ENCODE data around the gene ZFPM1.

Gene ZFPM1

DNA sequence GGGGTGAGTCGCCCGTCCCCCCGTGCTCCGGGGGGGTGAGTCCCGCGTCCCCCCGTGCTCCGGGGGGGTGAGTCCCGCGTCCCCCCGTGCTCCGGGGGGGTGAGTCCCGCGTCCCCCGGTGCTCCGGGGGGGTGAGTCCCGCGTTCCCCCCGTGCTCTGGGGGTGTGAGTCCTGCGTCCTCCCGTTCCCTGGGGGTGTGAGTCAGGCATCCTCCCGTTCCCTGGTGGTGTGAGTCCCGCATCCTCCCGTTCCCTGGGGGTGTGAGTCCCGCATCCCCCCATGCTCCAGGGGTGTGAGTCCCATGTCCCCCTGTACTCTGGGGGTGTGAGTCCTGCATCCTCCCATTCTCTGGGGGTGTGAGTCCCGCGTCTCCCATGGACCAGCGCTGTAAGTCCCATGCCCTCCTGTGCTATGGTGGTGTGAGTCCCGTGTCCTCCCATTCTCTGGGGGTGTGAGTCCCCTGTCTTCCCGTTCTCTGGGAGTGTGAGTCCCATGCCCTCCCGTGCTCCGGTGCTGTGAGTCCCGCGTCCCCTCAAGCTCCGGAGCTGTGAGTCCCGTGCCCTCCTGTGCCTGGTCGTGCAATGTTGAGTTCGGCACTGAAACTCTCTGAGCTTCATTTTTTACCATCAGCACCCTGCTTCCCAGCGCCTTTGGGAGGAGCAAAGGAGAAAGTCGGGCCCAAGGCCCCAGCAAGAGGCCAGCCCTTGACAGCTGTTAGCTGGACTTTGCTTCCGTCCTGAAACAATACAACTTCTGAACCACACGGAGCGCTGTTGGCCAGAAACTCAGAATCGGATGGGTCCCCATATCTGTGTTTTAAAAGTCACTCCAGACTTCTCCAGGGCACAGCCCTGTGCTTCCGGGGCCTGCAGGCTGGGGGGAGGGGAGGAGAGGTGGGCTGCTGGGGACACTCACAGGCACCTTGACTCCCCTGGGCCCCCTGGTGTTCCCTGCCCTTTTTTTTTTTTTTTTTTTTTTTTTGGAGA lies 105.7 kb downstream of the ZFPM1 start:
- peaks cover 6% of the 10 kb centered on the region for H3K9me3 Mint-ChIP-seq
- peaks cover 47% of the 10 kb centered on the region for H3K27me3 Mint-ChIP-seq
- H3K27ac Mint-ChIP-seq = no peak overlapping the region
- CTCF ChIA-PET = interaction anchor here (1.0 to 6.5 kb wide), 2 partner anchors 120 to 121 kb away, joined by 3 to 33 read pairs; no protein-coding TSS in a partner anchor
- no peaks in the 10 kb centered on the region for H3K36me3 Mint-ChIP-seq
- H3K4me3 Mint-ChIP-seq = no peak overlapping the region
- peak; percentile 35 for DNase-seq
- H3K4me1 Mint-ChIP-seq = peaks cover 6% of the 10 kb centered on the region

DNA sequence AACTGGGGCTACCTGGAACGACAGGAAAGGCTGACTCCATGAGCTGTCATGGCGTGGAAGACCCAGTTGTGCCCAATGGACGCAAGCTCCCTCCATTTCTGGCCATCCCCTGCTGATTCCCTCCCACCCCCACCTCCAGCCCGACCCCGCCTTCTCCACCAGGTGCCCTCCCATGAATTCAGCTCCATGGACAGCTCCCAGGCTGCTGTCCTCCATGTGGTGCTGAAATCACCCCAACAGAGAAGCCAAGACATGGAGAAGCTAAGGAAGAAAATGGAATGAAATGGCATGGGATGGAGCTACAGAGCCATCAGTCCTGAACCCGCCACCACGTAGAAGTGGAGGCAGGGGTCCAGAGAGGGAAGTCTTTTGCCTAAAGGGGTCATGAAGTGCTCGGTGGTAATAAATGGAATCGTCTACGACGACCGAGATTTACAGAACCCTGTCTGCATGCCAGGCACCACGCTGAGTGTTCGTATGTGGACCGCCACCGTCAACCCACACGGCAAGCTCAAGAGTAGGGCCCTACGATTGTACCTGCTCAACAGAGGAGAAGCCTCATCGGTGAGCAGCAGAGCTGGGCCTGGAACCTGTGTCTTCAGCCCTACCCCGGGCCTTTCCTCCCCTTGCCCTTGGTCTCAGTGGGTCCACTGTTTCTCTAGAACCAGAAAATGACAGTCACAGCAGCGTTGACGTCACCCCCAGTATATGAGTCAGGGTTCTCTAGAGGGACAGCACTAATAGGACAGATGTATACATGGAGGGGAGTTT lies 107.8 kb downstream of the ZFPM1 start:
- H3K9me3 Mint-ChIP-seq = peaks cover 6% of the 10 kb centered on the region
- no peaks in the 10 kb centered on the region for H3K36me3 Mint-ChIP-seq
- peaks cover 30% of the 10 kb centered on the region for H3K27me3 Mint-ChIP-seq
- no peak overlapping the region for H3K27ac Mint-ChIP-seq
- no peak overlapping the region for H3K4me3 Mint-ChIP-seq
- DNase-seq = no peak
- CTCF ChIA-PET = interaction anchor here (0.9 to 6.5 kb wide), 10 partner anchors 8 to 123 kb away, joined by 3 to 33 read pairs (median 5); partner anchors contain the start of gene ZC3H18
- peaks cover 8% of the 10 kb centered on the region for H3K4me1 Mint-ChIP-seq

DNA sequence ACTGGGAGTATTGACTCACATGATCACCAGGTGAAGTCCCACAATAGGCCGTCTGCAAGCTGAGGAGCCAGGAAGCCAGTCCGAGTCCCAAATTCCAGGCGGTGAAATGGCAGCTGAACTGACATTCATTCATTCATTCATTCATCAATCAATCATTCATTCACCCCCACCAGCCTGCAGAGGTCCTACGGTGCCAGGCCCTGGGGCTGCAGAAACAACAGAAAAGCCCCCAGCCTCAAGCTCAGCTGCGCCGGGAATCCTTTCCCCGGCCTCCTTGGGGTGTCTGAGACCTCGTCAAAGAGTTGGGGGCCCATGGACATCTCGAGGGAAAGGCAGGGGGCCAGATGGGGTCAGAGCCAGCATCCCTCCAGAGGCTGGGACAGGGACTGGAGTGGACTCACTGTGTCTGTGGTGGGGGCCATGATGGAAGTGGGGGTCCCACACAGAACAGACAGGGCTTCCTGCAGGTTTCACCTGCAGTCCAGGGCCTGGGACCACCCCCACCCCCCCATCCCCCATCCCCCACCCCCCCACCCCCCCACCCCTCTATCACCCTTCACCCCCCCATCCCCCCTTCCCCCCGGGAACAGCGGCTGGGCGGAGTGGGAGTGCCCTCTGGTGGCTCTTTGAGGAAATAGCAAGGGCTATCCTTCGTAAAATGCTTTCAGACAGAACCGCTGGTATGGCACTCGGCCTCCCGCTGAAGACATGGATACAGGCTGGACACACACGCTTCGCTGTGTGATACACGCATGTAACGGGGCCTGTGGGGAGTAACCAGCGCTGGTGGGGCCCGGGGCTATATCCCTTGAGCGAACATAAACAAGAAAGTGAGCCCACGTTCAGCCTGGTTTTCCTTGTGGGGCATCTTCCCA lies 108.6 kb downstream of the ZFPM1 start:
- Mint-ChIP-seq H3K27ac (no peak overlapping the region), H3K9me3 (no peaks in the 10 kb centered on the region), H3K4me1 (peaks cover 12% of the 10 kb centered on the region), H3K27me3 (peaks cover 23% of the 10 kb centered on the region), H3K4me3 (no peak overlapping the region), H3K36me3 (no peaks in the 10 kb centered on the region)
- DNase-seq = peak; percentile 59
- CTCF ChIA-PET = interaction anchor here (0.7 to 6.5 kb wide), 13 partner anchors 9 to 124 kb away, joined by 3 to 33 read pairs (median 5); partner anchors contain the start of gene ZC3H18

DNA sequence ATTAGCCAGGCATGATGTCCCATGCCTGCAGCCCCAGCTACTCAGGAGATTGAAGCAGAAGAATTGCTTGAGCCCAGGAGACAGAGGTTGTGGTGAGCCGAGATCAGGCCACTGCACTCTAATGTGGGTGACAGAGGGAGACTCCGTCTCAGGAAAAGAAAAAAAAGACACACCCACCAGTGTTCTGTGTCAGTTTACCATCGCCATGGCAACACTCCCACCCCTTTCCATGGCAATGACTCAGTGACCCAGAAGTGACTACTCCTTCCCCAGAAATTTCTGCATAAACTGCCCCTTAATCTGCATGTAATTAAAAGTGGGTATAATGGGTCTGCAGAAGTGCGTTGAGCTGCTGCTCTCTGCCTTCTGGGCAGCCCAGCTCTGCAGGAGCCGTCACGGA lies 113.1 kb downstream of the ZFPM1 start:
- Mint-ChIP-seq H3K4me1 (peaks cover 22% of the 10 kb centered on the region), H3K27me3 (no peaks in the 10 kb centered on the region), H3K9me3 (no peaks in the 10 kb centered on the region), H3K36me3 (peaks cover 4% of the 10 kb centered on the region), H3K4me3 (no peak overlapping the region), H3K27ac (no peak overlapping the region)
- CTCF ChIA-PET = no interaction called here
- DNase-seq = no peak

DNA sequence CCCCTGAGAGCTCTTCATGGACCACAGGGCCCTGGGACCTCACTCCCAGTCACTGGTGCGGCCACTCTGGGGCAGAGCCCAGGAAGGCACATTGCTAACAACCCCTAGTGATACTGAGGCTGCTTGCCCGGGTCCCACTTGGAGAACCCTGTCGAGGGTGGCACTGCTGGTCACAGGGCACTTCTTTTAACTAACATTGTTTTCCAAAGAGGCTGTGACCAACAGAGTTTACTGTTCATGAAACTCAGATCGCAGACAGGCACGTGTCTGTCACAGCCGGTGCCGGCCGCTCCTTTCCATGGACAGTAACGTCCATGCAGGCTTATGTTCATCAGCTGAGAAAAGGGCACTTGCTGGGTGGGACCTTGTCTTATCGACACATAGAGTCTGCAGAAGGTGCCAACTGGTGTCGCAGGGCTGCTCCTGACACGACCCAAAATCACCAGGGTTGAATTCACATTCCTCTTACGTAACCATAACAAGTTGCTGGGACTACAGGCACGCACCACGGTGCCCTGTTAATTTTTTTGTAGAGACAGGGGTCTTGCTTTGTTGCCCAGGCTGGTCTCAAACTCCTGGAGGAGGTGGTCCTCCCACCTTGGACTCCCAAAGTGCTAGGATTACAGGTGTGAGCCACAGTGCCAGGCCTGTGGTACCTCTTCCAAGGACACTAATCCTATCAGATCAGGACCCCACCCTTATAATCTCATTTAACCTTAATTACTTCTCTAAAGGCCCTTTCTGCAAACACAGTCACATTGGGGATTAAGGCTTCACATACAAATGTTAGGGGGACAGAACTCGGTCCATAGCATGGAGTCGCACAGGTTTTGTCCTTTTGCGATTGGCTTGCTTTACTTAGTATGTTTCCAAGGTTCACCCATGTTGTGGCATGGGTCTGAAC lies 115.9 kb downstream of the ZFPM1 start:
- Mint-ChIP-seq H3K9me3 (no peaks in the 10 kb centered on the region), H3K27me3 (no peaks in the 10 kb centered on the region), H3K4me1 (peaks cover 42% of the 10 kb centered on the region), H3K36me3 (peaks cover 14% of the 10 kb centered on the region), H3K27ac (peak overlapping the region; percentile 83), H3K4me3 (peak overlapping the region; percentile 72)
- no peak for DNase-seq
- CTCF ChIA-PET = no interaction called here

DNA sequence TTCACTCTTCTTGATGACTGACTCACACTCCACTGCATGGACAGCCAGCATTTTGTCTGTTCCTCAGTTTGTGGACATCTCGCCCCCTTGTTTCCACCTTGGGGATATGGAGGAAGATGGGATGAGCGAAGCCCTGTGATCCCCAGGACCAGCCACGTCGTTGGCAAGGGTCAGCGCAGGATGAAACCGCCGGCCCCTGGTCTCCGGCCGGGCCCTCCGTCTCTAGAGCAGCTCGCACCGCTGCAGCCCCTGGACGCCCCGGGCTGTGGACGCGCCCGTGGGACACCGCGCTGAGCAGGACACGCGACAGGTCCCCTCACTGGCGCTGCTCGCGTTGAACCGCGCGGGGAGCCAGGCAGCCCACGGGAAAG lies 116.5 kb downstream of the ZFPM1 start:
- H3K36me3 Mint-ChIP-seq = peaks cover 14% of the 10 kb centered on the region
- peak overlapping the region; percentile 83 for H3K27ac Mint-ChIP-seq
- H3K4me1 Mint-ChIP-seq = peaks cover 42% of the 10 kb centered on the region
- no peaks in the 10 kb centered on the region for H3K27me3 Mint-ChIP-seq
- CTCF ChIA-PET = interaction anchor here (1.3 to 2.1 kb wide), 2 partner anchors 9 to 112 kb away, joined by 3 to 11 read pairs; no protein-coding TSS in a partner anchor
- H3K4me3 Mint-ChIP-seq = peak overlapping the region; percentile 72
- H3K9me3 Mint-ChIP-seq = no peaks in the 10 kb centered on the region
- DNase-seq = peak; percentile 29

DNA sequence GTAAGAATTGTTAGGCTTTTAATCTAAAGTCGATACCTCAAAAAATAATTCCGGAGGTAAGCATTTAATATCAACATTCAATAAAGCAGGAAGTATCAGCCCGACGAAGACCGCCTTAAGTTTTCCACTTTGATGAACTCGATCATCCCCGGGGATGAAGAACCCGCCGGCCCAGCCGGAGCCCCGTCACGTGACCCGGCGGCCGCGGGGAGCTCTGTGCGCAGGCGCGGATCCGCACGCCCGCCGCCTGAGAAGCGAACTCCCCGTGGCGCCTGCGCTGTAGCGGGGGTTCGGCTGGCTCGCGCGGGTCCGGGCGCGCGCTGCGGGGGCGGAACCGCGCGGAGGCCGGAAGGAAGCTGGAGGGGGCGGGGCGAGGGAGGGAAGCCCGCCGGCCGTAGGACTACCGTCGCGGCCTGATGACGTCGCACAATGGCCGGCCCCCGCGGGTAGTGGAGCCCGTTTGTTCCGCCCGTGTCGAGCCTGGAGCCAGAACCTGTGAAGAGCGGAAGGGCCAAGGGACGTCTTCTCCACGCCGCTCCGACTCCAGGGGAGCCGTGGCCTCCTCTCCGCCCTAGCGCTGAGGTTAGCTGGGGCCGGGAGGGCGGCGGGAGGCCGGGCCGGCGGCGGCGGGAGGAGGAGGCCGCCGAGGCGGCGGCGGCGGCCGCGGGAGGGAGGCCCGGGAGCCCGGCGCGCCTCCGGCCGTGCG lies 117.1 kb downstream of the ZFPM1 start, which contains the start of gene ZC3H18:
ZC3H18 (plus strand) TSS at position 419 of the 706 bp plus-strand sequence. CDS start 6,721 bp downstream, outside the sequence.
- CTCF ChIA-PET = interaction anchor here (0.8 to 2.1 kb wide), 5 partner anchors 8 to 130 kb away, joined by 3 to 11 read pairs (median 3); no protein-coding TSS in a partner anchor
- no peaks in the 10 kb centered on the region for H3K27me3 Mint-ChIP-seq

DNA sequence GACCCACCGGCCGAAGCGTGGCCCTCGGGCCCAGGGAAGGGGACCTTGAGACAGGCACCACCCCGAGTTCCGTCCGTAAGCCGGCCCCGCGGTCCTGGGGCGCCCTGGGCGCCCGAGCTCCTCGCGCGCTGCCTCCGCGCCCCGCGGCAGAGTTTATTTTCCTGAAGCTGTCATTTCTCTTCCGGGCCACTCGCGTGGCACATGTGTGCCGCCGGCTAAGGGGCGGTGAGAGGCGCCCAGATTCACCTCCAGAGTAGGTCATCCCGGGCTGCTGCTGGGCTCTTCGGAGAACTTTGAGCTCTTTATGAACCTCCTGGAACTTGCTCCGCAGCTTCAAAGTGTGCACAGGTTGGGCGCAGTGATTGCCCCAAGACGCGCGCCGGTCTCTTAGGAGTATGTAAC lies 117.6 kb downstream of the ZFPM1 start:
- H3K4me1 Mint-ChIP-seq = peaks cover 44% of the 10 kb centered on the region
- peak overlapping the region; percentile 87 for H3K4me3 Mint-ChIP-seq
- H3K27ac Mint-ChIP-seq = peak overlapping the region; percentile 85
- DNase-seq = peak; percentile 66
- CTCF ChIA-PET = interaction anchor here (0.7 to 2.1 kb wide), 7 partner anchors 8 to 130 kb away, joined by 3 to 11 read pairs (median 3); no protein-coding TSS in a partner anchor
- H3K9me3 Mint-ChIP-seq = no peaks in the 10 kb centered on the region
- no peaks in the 10 kb centered on the region for H3K27me3 Mint-ChIP-seq
- peaks cover 17% of the 10 kb centered on the region for H3K36me3 Mint-ChIP-seq

More for the DNA sequence above, 117.1 kb downstream of the ZFPM1 start, which contains the start of gene ZC3H18:
- Mint-ChIP-seq H3K4me1 (peaks cover 42% of the 10 kb centered on the region), H3K9me3 (no peaks in the 10 kb centered on the region), H3K36me3 (peaks cover 14% of the 10 kb centered on the region), H3K4me3 (peak within 1 kb of the TSS; percentile 87), H3K27ac (peak within 1 kb of the TSS; percentile 88)
- peak; percentile 97 for DNase-seq

DNA sequence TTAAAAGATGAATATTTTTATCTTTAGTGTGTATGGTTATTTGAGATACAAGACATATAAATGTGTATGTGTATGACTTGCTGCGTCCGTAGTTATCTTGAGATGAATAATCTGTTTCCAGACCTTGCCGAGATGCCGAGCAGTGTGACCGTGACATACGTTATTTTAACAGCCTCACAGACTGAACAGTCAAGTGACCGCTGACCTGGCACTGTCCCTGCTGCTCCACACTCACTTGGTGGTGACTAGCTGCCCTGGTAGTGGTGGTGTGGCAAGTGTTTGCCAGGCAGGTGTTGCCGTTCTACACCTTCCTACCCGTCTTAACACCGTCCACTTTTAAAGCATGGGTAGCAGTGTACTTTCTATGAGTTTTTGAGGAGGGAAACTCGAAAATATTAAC lies 122.2 kb downstream of the ZFPM1 start:
- Mint-ChIP-seq H3K27ac (no peak overlapping the region), H3K36me3 (peaks cover 40% of the 10 kb centered on the region), H3K4me1 (peaks cover 43% of the 10 kb centered on the region), H3K9me3 (no peaks in the 10 kb centered on the region), H3K4me3 (no peak overlapping the region), H3K27me3 (no peaks in the 10 kb centered on the region)
- CTCF ChIA-PET = no interaction called here
- DNase-seq = no peak

DNA sequence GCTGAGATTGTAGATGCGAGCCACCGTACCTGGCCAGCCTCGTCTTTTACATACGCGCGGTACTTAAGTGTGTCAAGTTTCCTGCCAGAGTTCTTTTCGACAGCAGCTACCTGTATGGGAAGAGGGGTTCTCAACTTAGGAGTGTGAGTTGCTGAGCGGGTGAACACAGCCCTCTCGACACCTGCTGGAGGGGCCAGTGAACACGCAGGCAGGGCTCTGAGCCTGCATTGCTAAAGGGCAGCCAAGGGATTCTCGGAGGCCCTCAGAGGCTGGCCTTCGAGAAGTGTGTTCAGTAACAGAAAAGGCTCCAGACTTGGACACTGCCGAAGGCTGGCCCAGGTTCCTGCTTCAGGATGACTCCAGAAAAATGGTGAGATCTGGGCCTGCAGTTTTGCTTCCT lies 123.2 kb downstream of the ZFPM1 start:
- Mint-ChIP-seq H3K36me3 (peaks cover 42% of the 10 kb centered on the region), H3K4me3 (no peak overlapping the region), H3K27ac (no peak overlapping the region), H3K9me3 (no peaks in the 10 kb centered on the region), H3K4me1 (peaks cover 37% of the 10 kb centered on the region), H3K27me3 (no peaks in the 10 kb centered on the region)
- CTCF ChIA-PET = no interaction called here
- no peak for DNase-seq

DNA sequence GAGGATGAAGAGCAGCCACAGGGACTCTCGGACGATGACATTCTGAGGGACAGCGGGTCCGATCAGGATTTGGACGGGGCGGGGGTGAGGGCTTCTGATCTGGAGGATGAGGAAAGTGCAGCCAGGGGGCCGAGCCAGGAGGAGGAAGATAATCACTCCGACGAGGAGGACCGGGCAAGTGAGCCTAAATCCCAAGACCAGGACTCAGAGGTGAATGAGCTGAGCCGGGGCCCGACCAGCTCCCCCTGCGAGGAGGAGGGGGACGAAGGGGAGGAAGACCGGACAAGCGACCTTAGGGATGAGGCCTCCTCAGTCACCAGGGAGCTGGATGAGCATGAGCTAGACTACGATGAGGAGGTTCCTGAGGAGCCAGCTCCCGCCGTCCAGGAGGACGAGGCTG lies 124.1 kb downstream of the ZFPM1 start:
- H3K4me3 Mint-ChIP-seq = no peak overlapping the region
- H3K36me3 Mint-ChIP-seq = peaks cover 40% of the 10 kb centered on the region
- H3K9me3 Mint-ChIP-seq = no peaks in the 10 kb centered on the region

More for the DNA sequence above, 124.1 kb downstream of the ZFPM1 start:
- Mint-ChIP-seq H3K4me1 (peaks cover 29% of the 10 kb centered on the region), H3K27ac (peak overlapping the region; percentile 9), H3K27me3 (no peaks in the 10 kb centered on the region)
- CTCF ChIA-PET = no interaction called here
- no peak for DNase-seq
